Measurements from ENCODE around the gene INPP5B.

GRCh38 chr1:37878071-37878470 is 68.8 kb downstream of the INPP5B start:
- TF ChIP-seq CTCF (IDR thresholded peaks at IDR 0.05; ENCODE audit: low read length) (no peak), EZH2 (optimal IDR thresholded peaks at IDR 0.05; ENCODE audit: low read depth, low read length) (no peak)

Measured in MM.1S (cell line).